Stomach (tissue), 9 donors: ENCODE measurements around the gene KIRREL3. TPM values are rescaled to one million over a fixed set of nuclear protein-coding genes. Genes with fewer than 3 reads are reported as not detected.

ENCODE experiments used
- DNase-seq, 2 donors: peaks; one replicate each; pipeline versions ENCODE4 v3.0.0 to v3.0.0-alpha.2; 2013 to 2019
- H3K27ac ChIP-seq, 5 donors: fragments of 200-600 bp in 4 of 5; sonication (generic) in 4 of 5; one replicate each; pipeline ENCODE4 v1.5.1; 2013 to 2019; ENCODE audit warnings: mild to moderate bottlenecking in 1 of 5, moderate library complexity in 1 of 5
- H3K27me3 ChIP-seq, 3 donors: fragments of 200-600 bp; sonication (generic); one replicate each; pipeline ENCODE4 v1.5.1; 2017 to 2019; ENCODE audit warnings: mixed run types in 1 of 3
- H3K36me3 ChIP-seq, 4 donors: fragments of 200-600 bp; sonication (generic); 1 replicate in 3 of 4; 2 replicates in 1 of 4; pipeline ENCODE4 v1.5.1; 2016 to 2019
- H3K4me1 ChIP-seq, 4 donors: fragments of 200-600 bp; sonication (generic); one replicate each; pipeline ENCODE4 v1.5.1; 2016 to 2019
- H3K4me3 ChIP-seq, 4 donors: fragments of 200-600 bp; sonication (generic) in 3 of 4; one replicate each; pipeline ENCODE4 v1.5.1; 2016 to 2019; ENCODE audit warnings: mild to moderate bottlenecking in 1 of 4
- H3K9me3 ChIP-seq, 4 donors: fragments of 200-600 bp; sonication (generic); one replicate each; pipeline ENCODE4 v1.5.1; 2016 to 2019
- CTCF ChIP-seq, 7 experiments: fragments of 450-650 bp in 4 of 7; fragments of 200-600 bp in 3 of 7; sonication (generic) in 3 of 7; IDR thresholded peaks; one replicate each; pipeline ENCODE4 v1.5.1; 2016 to 2019; ENCODE audit warnings: antibody characterized with exemption in 7 of 7, control low read depth in 2 of 7, mild to moderate bottlenecking in 1 of 7
- EP300 ChIP-seq: sonication (generic); formaldehyde crosslinking; IDR thresholded peaks from one replicate; pipeline ENCODE4 v1.6.1; 2017; ENCODE audit warnings: antibody characterized with exemption
- POLR2A ChIP-seq, 4 donors: fragments of 450-650 bp; IDR thresholded peaks; one replicate each; pipeline ENCODE4 v1.6.1; 2016; ENCODE audit warnings: antibody characterized with exemption in 4 of 4, control low read depth in 2 of 4, mild to moderate bottlenecking in 1 of 4, moderate library complexity in 1 of 4
- POLR2AphosphoS5 ChIP-seq, 3 donors: sonication (generic); formaldehyde crosslinking; IDR thresholded peaks; one replicate each; pipeline ENCODE4 v1.6.1; 2016; ENCODE audit warnings: antibody characterized with exemption in 3 of 3
- WGBS, 5 donors: extraction: QIAGEN DNeasy Blood & Tissue Kit in 3 of 5; methylation state at CpG; one replicate each; pipeline versions ENCODE4 v1.1.5 to v1.1.7; 2013 to 2018; 5-methylcytosine and 5-hydroxymethylcytosine counted together
- intact Hi-C: fragments of 100-400 bp; cut with DNase I; formaldehyde crosslinking; loops from one replicate; pipeline ENCODE4 v1.15.1; 2023; ENCODE audit warnings: low total_unique reads
- polyA plus RNA-seq, 3 donors: library from polyadenylated mRNA; stranded (reverse); fragments of 200-250 nt; gene quantifications; one replicate each; pipeline ENCODE4 v1.2.3, GENCODE V29; 2013
- total RNA-seq, 5 donors: library from RNA; depleted of rRNA; stranded (reverse); fragments of >200 nt; gene quantifications; one replicate each; pipeline versions ENCODE4 v1.1.0 to v1.2.3, GENCODE V29; 2014 to 2016
- donor health status: healthy with polysubstance abuse.
- donor health status: Bipolar disorder and iron deficiency.
- donor health status: healthy.

The KIRREL3 gene
- total and polyA plus RNA-seq, 8 donors = 0.10 to 1.7 (median 0.38) TPM; not detected in 4

- Histone ChIP-seq H3K9me3 (no peaks in the 10 kb centered on the region), H3K36me3 (no peaks in the 10 kb centered on the region), H3K27ac (no peak overlapping the region), H3K27me3 (peaks cover 0 to 15% (median 0%) of the 10 kb centered on the region in 3 donors), H3K4me3 (no peak overlapping the region), H3K4me1 (no peaks in the 10 kb centered on the region)
- TF ChIP-seq CTCF (IDR thresholded peaks at IDR 0.05) = no peak
- TF ChIP-seq POLR2A (IDR thresholded peaks at IDR 0.05) = no peak
- TF ChIP-seq EP300 = no peak
- TF ChIP-seq POLR2AphosphoS5 (IDR thresholded peaks at IDR 0.05) = no peak
- intact Hi-C loops = no loop called here
- WGBS, 5 donors = 46 to 71% (median 53%) methylated on average over 3 of the region's 3 CpGs
- no peak for DNase-seq
These were observed 126.3 kb downstream of the KIRREL3 start for GRCh38 chr11:126874276-126874675.

GRCh38 chr11:126871792-126872191, 128.8 kb downstream of the KIRREL3 start:
- intact Hi-C loops = no loop called here
- no peaks in the 10 kb centered on the region for H3K4me1 ChIP-seq
- H3K27me3 ChIP-seq = peaks cover 0 to 10% (median 0%) of the 10 kb centered on the region in 3 donors
- peak in 1 of 2 donors; percentile 16 for DNase-seq
- no peak for TF ChIP-seq POLR2AphosphoS5 (IDR thresholded peaks at IDR 0.05)
- TF ChIP-seq CTCF (IDR thresholded peaks at IDR 0.05) = no peak
- no peak for TF ChIP-seq POLR2A (IDR thresholded peaks at IDR 0.05)
- no peak for TF ChIP-seq EP300
- H3K9me3 ChIP-seq = no peaks in the 10 kb centered on the region
- no peak overlapping the region for H3K27ac ChIP-seq
- no peak overlapping the region for H3K4me3 ChIP-seq
- no peaks in the 10 kb centered on the region for H3K36me3 ChIP-seq

GRCh38 chr11:126870021-126870420, 130.5 kb downstream of the KIRREL3 start:
- Histone ChIP-seq H3K4me3 (no peak overlapping the region), H3K9me3 (no peaks in the 10 kb centered on the region), H3K27ac (no peak overlapping the region), H3K4me1 (no peaks in the 10 kb centered on the region), H3K36me3 (no peaks in the 10 kb centered on the region), H3K27me3 (peaks cover 0 to 14% (median 0%) of the 10 kb centered on the region in 3 donors)
- DNase-seq = no peak
- TF ChIP-seq POLR2AphosphoS5 (IDR thresholded peaks at IDR 0.05) = no peak
- TF ChIP-seq POLR2A (IDR thresholded peaks at IDR 0.05) = no peak
- no peak for TF ChIP-seq EP300
- no peak for TF ChIP-seq CTCF (IDR thresholded peaks at IDR 0.05)
- 59 to 71% (median 63%) methylated on average over 4 of the region's 4 CpGs for WGBS, 5 donors
- intact Hi-C loops = no loop called here

- H3K36me3 ChIP-seq = no peaks in the 10 kb centered on the region
- peaks cover 0 to 18% (median 0%) of the 10 kb centered on the region in 3 donors for H3K27me3 ChIP-seq
- intact Hi-C loops = no loop called here
- TF ChIP-seq POLR2AphosphoS5 (IDR thresholded peaks at IDR 0.05) = no peak
- TF ChIP-seq POLR2A (IDR thresholded peaks at IDR 0.05) = no peak
- TF ChIP-seq CTCF (IDR thresholded peaks at IDR 0.05) = no peak
- no peak for TF ChIP-seq EP300
- H3K27ac ChIP-seq = no peak overlapping the region
- H3K4me1 ChIP-seq = no peaks in the 10 kb centered on the region
- 65 to 100% (median 83%) methylated on average over 1 of the region's 1 CpG for WGBS, 5 donors
- no peak for DNase-seq
- H3K9me3 ChIP-seq = no peaks in the 10 kb centered on the region
- no peak overlapping the region for H3K4me3 ChIP-seq
These were observed 131.8 kb downstream of the KIRREL3 start for GRCh38 chr11:126868741-126869140.
